HepG2 (cell line): ENCODE data around the gene HNRNPA1. TPM values are rescaled to one million over a fixed set of nuclear protein-coding genes. Genes with fewer than 3 reads are reported as not detected.
A peak's percentile ranks its signal among the peaks of the same experiment; 100 is the strongest.

ENCODE experiments used
- BORCS8-MEF2B ChIP-seq: sonication (generic); formaldehyde crosslinking; IDR thresholded peaks from 2 replicates; pipeline ENCODE4 v1.8.0; 2022; ENCODE audit warnings: mild to moderate bottlenecking, missing genetic modification reagents
- KDM3A ChIP-seq: IDR thresholded peaks from 2 replicates; pipeline ENCODE4 v1.6.1; 2018; ENCODE audit warnings: low read depth, missing compliant biosample characterization
- PATZ1 ChIP-seq: sonication (generic); formaldehyde crosslinking; IDR thresholded peaks from 2 replicates; pipeline ENCODE4 v1.4.0; 2020; ENCODE audit warnings: missing genetic modification reagents
- POLR2AphosphoS5 ChIP-seq: IDR thresholded peaks from 2 replicates; pipeline ENCODE4 v1.6.1; 2012; ENCODE audit warnings: low read depth, low read length
- RBFOX2 ChIP-seq: fragments of 200-400 bp; formaldehyde crosslinking; IDR thresholded peaks from 2 replicates; pipeline ENCODE4 v1.6.1; 2017; ENCODE audit warnings: low read depth, mild to moderate bottlenecking, low read length
- ZNF12 ChIP-seq: sonication (generic); formaldehyde crosslinking; IDR thresholded peaks from 2 replicates; pipeline ENCODE4 v1.5.0; 2020; ENCODE audit warnings: missing genetic modification reagents
- ZNF407 ChIP-seq: sonication (generic); formaldehyde crosslinking; IDR thresholded peaks from one replicate; pipeline ENCODE4 v1.5.1; 2020; ENCODE audit warnings: mild to moderate bottlenecking, missing genetic modification reagents; ENCODE audit errors: not compliant biosample characterization
- ZNF451 ChIP-seq: sonication (generic); formaldehyde crosslinking; IDR thresholded peaks from 2 replicates; pipeline ENCODE4 v1.5.0; 2020; ENCODE audit warnings: mild to moderate bottlenecking, missing genetic modification reagents
- ZNF557 ChIP-seq: sonication (generic); formaldehyde crosslinking; IDR thresholded peaks from 2 replicates; pipeline ENCODE4 v1.4.0; 2020; ENCODE audit warnings: missing genetic modification reagents
- ZNF646 ChIP-seq: sonication (generic); formaldehyde crosslinking; IDR thresholded peaks from 2 replicates; pipeline ENCODE4 v1.9.0; 2021; ENCODE audit warnings: mild to moderate bottlenecking, missing genetic modification reagents
- ZNF691 ChIP-seq: sonication (generic); formaldehyde crosslinking; IDR thresholded peaks from 2 replicates; pipeline ENCODE4 v1.4.0; 2020; ENCODE audit warnings: missing genetic modification reagents, low read depth, mild to moderate bottlenecking, borderline replicate concordance
- polyA plus RNA-seq, 8 experiments: library from polyadenylated mRNA; depleted of rRNA in 3 of 8; stranded (reverse) in 7 of 8; unstranded in 1 of 8; fragments of >200 nt; fragmentation: Illumina TruSeq in 4 of 8; extraction: Trizol in 4 of 8; gene quantifications; 2 replicates each; pipeline versions ENCODE4 v1.2.1 to v1.2.3, GENCODE V29; 2011 to 2016; ENCODE audit warnings: low read depth in 4 of 8, missing spikeins in 1 of 8, mixed read lengths in 1 of 8; ENCODE audit not compliant: insufficient read depth in 1 of 8
- total RNA-seq, 5 experiments: library from RNA; depleted of rRNA; stranded (reverse); fragments of >200 nt; fragmentation: Illumina TruSeq; extraction: Trizol; gene quantifications; 2 replicates each; pipeline ENCODE4 v1.2.3, GENCODE V29; 2016; ENCODE audit warnings: low read depth in 1 of 5

Gene HNRNPA1
- total and polyA plus RNA-seq, 2 of the 13 experiments (the other 11 are each of a cell fraction or from before 2014, with no cell fraction given), result 535 to 1,820 TPM

- TF ChIP-seq ZNF646 (CRISPR knock-in tag) (no peak), ZNF12 (no peak), ZNF451 (CRISPR knock-in tag) (no peak), KDM3A (CRISPR knock-in tag) (no peak), ZNF691 (no peak; the same call in 1 of the 2 replicates), ZNF557 (CRISPR knock-in tag) (no peak), BORCS8-MEF2B (peak; percentile 45; the same call in 1 of the 2 replicates), RBFOX2 (peak; percentile 83), ZNF407 (CRISPR knock-in tag) (no peak), POLR2AphosphoS5 (peak; percentile 54), PATZ1 (CRISPR knock-in tag) (peak; percentile 56)
Observed at GRCh38 chr12:54300732-54301427, 20.4 kb downstream of the HNRNPA1 start, which contains the start of gene NFE2 (continued).
